Thyroid gland (tissue), 4 donors: ENCODE data around the gene SEC23B.

Source experiments
- CTCF ChIP-seq, 6 experiments: fragments of 200-600 bp in 3 of 6; fragments of 450-650 bp in 3 of 6; sonication (generic) in 3 of 6; IDR thresholded peaks; one replicate each; pipeline ENCODE4 v1.5.1; 2016 to 2019; ENCODE audit warnings: antibody characterized with exemption in 6 of 6, mild to moderate bottlenecking in 2 of 6, inconsistent platforms in 1 of 6, moderate library complexity in 1 of 6
- POLR2A ChIP-seq, 2 donors: fragments of 450-650 bp; IDR thresholded peaks; one replicate each; pipeline ENCODE4 v1.6.1; 2017; ENCODE audit warnings: antibody characterized with exemption in 2 of 2, mild to moderate bottlenecking in 2 of 2, moderate library complexity in 1 of 2

DNA sequence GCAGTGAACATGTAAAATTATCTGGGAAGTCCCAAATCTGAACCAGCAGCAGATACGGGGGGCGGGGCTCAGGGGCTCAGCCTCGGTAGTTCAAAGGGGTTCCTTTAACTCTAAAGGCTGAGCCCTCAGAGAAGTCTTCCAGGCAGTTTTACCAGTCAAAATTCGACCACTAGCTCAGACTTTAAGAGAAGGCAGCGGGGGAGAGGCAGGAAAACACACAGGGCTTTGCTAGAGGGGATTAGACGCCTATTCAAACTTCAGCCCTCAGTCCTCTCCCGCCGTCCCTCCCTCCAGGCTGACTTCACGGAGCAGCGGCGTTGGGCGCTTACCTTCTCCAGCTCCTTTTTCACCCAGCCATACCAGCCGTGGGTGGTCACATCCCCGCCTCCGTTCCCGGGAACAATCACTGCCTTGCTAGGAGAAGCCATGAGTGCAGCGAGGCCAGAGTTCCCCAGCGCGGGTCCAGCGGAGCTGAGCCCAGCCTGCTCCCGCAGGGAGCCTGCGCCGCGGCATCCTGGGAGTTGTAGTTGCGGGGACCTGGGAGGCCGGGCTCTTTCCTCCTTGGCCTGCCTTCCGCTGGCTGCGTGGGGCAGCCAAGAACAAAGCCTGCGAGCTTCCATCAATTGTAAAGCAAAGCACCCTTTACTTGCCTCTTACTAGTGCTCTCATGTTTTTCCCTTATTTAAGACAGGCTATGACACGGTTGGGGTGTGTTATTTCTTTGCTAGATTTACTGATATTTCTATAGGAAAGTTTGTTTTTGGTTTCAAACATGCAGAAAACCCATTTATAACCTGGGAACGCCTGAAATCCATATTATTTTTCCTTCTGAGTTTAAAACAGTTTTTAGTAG lies 10.8 kb upstream of the SEC23B start, which contains the start of gene RBBP9:
- TF ChIP-seq CTCF (IDR thresholded peaks at IDR 0.05) (no peak), POLR2A (IDR thresholded peaks at IDR 0.05) (peak in 1 of 2 donors; percentile 65)
